ENCODE data around the gene CNGA4.
"Not testable (repeated sequence)": the region's sequence is repeated elsewhere in the genome, so short reads cannot be mapped to it uniquely, and the experiment has no call there.

Gene CNGA4

GRCh38 chr11:6269994-6270393 is 31.1 kb downstream of the CNGA4 start:
- DNase-seq: no peak

DNA sequence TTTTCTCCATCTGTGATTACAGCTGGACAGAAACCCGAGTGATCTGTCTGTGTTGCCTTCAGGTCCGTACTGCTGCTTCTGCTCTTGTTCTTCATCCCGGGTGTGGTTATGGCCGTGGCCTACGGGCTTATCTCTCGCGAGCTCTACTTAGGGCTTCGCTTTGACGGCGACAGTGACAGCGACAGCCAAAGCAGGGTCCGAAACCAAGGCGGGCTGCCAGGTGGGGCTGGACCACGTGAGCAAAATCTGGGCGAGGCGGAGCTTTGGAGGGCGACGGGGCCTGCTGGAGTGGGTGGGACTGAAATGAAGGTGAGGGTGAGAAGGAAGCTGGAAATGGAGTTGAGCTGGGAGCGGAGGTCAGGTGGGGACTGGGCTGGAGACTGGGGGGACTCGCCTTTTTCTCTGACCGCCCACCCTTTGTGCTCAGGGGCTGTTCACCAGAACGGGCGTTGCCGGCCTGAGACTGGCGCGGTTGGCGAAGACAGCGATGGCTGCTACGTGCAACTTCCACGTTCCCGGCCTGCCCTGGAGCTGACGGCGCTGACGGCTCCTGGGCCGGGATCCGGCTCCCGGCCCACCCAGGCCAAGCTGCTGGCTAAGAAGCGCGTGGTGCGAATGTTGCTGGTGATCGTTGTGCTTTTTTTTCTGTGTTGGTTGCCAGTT is 31.8 kb downstream of the CNGA4 start:
- no peak for DNase-seq

GRCh38 chr11:6271598-6271997 is 32.7 kb downstream of the CNGA4 start:
- no peak for DNase-seq

GRCh38 chr11:6273188-6273587 is 34.3 kb downstream of the CNGA4 start:
- DNase-seq: no peak

DNA sequence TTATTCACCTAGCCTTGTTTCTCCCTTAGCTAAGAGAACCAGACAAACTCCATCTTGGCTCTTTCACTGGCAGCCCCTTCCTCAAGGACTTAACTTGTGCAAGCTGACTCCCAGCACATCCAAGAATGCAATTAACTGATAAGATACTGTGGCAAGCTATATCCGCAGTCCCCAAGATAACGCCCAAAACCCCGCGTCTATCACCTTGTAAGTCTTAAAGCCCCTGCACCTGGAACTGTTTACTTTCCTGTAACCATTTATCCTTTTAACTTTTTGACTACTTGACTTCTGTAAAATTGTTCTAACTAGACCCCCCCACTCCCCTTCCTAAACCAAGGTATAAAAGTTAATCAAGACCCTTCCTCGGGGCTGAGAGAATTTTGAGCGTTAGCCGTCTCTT is 41.9 kb downstream of the CNGA4 start:
- not testable (repeated sequence) for DNase-seq

- DNase-seq: no peak
Observed at GRCh38 chr11:6283453-6284023, 44.6 kb downstream of the CNGA4 start.

- DNase-seq: no peak
Observed at GRCh38 chr11:6284250-6284649, 45.4 kb downstream of the CNGA4 start.

DNA sequence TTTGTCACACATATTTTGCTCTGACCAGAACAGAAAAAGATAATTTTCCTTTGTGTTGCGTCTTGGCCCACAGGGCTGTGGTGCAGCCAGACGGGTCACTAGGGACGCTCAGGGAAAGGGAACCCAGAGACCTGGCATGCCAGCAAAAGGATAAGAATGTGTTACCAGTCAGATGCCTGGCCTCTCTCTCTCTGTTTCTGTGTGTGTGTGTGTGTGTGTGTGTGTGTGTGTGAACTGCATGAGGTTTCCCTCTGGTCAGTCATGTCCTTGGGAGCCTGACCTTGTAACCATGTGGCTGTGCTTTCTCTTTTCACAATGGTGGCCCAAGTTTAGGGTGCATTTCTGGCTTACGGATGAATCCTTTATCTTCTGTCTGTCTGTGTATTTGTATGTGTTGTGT is 46.1 kb downstream of the CNGA4 start:
- no peak for DNase-seq
